Stimulated activated CD8-positive, alpha-beta memory T cell treated with anti-CD3 and anti-CD28 coated beads, Interleukin-7, amount 100 ng/mL, for 48 hours (primary cell): ENCODE measurements around the gene SERBP1.
A peak's percentile ranks its signal among the peaks of the same experiment; 100 is the strongest.
"Not testable (repeated sequence)": the region's sequence is repeated elsewhere in the genome, so short reads cannot be mapped to it uniquely, and the experiment has no call there.

Experiments
- DNase-seq, 2 donors: peaks; one replicate each; pipeline ENCODE4 v3.0.0-alpha.2; 2020; ENCODE audit warnings: low read depth in 1 of 2; ENCODE audit errors: extremely low read depth in 1 of 2

SERBP1 gene

DNA sequence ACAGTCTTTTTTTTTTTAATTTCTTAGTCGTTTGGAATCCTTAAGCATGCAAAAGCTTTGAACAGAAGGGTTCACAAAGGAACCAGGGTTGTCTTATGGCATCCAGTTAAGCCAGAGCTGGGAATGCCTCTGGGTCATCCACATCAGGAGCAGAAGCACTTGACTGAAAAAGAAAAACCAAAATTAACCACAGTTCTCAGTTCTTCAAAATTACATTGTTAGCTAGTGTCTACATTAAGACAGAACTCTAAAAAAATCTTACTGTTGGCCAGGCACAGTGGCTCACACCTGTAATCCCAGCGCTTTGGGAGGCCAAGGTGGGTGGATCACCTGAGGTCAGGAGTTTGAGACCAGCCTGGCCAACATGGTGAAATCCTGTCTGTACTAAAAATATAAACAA lies 17.1 kb downstream of the SERBP1 start:
- not testable (repeated sequence) for DNase-seq

DNA sequence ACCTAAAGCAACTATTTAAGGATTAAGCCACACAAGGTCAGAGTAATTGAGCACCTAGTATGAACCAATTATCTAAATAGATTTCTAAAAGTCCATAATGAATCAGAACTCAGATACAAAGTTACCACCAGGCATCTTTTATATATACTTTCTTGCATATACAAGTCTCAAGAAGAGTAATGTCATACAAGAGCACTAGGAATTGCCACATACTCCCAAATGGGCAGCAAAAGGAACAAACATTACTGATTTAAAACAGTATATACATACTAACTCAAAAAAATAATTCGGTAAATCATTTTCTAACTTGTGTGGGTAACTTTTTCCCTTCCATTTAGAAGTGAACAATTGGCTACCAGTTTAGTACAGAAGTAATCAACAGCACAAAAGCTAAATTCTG lies 22.1 kb downstream of the SERBP1 start:
- no peak for DNase-seq

DNA sequence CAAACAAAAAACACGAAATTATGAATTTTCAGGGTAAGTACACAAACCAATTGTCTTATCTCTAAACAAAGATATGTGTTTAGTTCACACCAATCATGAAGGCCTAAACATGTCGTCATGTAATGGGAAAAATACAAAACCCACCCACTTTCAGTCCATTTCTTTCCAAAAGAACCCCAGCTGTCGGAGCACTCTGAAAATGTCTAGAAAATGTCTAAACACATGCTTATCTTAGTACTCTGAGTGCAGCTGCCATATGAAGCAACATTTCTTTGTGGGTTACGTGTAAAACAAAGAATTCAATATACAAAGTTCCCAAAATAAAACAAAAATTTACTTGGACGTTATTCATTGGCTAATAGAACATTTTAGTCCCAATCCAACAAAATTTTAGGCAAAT lies 22.7 kb downstream of the SERBP1 start:
- DNase-seq: no peak

DNA sequence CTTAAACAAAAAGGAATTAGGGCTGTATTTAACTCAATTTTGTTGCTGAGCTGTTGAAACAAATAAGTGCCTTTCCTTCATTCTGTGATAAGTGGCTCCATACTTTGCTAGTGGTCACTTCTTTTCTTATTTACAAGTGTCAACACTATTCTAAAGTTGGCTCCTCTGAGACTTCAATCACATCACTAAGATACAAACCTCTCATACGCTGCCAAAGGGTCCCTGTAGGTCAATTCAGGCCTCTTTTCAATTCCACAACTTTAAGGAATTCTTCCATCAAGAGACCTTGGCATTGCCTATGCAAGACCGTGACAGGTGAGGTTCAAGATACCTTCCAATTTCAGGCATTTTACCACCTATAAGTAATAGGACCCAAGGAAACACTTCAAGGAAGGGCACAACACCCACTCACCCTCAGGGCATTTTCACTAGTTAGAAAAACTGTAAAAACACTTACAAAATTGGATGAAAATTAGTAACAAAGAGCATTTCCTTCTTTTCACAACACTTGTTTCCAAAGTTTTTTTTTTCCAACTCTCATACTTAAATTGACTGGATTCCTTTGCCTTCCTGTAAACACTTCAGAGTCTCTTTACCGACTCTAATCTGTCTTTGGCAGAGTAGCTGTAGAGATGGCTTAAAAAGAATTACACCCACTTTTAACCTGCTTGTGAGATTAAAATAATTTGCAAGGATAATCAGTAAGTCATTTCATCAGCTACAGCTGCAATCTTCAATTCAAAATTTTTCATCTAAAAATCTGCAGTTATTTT lies 24.5 kb downstream of the SERBP1 start:
- no peak for DNase-seq

DNA sequence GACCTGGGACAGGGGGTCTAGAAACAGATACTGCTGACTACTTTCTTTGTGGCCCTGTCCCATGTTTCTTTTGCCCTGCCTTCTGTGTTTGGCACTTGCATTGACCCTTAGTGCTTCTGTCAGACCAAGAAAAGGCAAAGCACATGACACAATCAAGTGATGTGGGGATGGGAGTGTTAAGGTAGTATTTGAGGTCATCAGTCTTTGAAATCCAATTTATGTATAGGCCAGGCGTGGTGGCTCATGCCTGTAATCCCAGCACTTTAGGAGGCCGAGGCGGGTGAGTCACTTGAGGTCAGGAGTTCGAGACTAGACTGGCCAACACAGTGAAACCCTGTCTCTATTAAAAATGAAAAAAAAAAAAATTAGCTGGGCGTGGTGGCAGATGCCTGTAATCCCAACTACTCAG lies 26.0 kb downstream of the SERBP1 start:
- no peak for DNase-seq

DNA sequence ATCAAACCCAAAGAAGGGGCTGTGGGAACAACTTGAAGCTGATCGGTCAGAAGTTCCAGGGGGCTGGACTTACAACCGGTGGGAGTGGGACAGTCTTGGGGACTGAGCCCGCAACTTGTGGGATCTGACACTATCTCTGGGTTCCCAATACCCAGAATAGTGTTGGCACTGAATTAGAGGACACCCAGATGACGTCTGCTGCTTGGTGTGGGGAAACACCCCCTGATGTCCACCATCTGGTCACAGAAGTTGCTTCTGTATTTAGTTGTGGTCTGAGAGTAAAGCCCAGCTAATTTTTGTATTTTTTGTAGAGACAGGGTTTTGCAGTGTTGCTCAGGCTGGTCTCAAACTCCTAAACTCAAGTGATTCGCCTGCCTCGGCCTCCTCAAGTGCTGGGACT lies 28.8 kb downstream of the SERBP1 start:
- no peak for DNase-seq

DNA sequence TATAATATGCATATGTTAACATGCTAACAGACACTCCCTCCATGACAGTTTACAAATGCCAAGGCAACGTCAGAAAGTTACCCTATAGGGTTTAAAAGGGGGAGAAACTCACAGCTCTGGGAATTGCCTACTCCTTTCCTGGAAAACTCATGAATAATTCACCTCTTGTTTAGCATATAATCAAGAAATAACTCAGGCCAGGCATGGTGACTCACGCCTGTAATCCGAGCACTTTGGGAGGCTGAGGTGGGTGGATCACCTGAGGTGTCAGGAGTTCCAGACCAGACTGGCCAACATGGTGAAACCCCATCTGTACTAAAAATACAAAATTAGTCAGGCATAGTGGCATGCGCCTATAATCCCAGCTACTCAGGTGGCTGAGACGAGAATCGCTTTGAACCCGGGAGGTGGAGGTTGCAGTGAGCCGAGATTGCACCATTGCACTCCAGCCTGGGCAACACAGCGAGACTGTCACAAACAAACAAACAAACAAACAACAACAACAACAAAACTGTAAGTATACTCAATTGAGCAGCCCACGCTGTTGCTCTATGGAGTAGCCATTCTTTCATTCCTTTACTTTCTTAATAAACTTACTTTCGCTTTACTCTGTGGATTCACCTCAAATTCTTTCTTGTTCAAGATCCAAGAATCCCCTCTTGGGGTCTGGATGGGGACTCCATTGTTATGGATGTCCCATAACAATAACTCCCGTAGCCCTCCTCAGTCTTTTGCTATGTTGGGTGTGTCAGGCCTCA lies 30.0 kb downstream of the SERBP1 start:
- DNase-seq: peak; percentile 45 to 79

DNA sequence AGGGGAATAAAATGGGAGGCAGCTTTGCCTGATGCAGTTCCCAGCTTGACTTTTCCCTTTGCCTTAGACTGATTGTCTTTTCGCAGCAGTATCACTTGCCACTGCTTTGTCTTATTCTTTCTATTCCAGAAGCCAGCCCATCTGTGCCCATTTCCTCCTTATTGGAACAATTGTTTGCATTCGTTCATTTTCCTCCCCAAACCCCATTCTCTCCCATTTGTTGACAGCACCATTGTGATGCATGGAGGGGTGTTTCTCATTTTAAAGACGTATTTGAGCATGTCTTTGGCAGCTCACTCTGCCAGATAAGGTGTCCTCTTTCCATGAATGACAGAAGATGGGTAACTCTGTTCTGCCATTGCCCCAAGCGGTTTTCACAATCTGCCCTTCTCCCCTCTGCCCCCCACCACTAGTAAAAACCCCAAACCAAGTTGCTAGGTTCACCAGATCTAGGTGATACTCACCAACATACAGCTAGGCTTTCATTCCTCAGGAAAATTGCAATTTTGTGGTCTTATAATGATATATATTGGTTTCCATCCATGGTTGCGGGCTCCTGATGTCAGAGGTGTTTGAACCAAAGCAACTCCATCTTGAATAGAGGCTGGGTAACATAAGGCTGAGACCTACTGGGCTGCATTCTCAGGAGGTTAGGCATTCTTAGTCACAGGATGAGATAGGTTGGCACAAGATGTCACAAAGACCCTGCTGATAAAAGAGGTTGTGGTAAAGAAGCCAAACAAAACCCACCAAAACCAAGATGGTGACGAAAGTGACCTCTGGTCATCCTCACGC lies 30.8 kb downstream of the SERBP1 start:
- DNase-seq: no peak

DNA sequence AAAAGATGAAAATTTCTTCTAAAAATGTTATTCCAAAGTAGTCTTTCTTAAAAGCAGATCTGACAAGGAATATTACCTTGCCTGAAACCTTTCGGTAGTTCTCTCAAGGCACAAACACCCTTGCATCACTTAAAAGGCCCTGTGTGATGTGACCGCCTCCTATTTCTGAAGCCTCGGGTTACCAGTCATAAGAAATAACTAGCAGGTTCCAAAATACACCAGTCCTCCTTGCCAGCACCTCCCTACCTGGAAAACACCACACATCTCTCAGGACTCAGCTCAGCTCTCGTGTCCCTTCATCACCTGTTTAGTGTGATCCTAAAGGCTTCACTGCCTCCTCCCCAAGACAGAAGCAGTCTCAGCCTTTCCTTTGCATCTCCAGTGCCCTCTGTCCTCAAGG lies 35.7 kb downstream of the SERBP1 start:
- no peak for DNase-seq

DNA sequence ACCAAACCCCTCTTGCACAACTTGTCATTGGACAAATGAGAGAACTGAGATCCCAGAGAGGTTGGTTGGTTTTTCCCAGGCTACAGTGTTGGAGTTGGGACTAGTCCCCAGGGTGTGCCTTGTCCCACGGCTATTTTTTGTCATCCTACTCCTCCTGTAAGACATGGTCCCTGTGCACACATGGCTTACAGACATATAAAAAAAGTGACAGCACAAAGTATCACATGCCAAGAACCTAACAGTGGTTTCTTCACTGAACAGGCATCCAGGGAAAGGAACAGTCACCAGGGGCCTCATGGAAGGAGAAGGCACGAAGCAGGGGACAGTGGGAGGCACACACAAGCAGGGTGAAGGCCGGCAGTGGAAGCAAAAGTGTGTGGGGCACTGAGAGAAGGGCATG lies 36.5 kb downstream of the SERBP1 start:
- no peak for DNase-seq

DNA sequence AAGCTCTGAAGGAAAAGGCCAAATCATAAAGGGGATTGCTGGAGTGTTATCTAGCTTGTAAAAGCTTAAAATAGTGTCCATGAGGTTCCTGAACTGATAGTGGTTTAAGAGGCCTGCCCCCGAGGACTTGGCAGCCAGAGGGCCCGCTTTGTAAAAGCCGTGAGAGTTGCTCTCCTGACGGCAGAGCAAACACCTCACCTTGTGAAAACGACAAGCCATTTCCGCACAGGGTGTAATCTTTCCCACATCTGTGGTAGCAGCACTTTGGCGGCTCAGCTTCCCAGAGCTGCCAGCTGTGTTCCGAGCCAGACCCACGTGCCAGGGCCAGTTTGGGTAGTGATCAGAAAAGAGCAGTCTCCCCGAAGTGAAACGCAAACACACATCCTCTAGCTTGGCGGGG lies 37.0 kb downstream of the SERBP1 start:
- no peak for DNase-seq

DNA sequence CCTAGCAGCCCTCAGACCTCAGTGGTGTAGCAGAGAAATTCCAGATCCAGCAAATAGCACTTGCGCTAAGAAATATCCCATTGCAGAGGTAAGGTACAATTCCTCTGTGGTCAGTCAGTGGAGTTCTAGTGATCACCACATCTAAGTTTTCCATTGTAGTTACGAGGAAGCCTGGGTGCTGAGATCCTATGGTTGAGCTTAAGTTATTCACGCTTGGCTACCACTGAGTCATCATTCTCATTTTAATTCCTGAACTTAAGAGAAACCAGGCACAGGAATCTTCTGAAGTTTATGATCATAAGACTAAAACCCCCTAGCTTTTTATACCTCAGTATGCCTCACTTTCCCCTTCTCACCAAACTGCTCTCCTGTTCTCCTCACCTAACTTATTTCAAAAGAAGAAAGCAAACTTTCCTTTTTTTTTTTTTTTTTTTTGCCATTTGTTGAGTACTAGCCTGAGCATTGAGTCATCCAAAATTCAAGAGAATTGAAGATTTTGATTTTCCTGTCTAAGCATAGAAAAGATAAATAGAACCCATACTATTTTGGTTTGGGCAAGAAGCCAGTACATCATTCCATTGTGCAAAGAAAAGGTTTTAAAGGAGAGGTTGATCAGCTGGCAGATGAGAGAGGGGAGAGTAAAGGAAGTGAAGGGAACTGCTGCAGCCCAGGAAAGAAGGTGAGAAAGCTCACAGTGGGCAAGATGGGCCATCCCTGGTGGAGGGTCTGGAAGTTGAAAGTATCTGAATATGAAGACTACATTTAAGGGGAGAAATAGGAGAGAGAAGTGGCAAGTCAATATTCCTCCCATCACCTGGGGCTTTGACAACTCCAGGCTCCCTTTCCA lies 39.9 kb downstream of the SERBP1 start:
- DNase-seq: no peak

DNA sequence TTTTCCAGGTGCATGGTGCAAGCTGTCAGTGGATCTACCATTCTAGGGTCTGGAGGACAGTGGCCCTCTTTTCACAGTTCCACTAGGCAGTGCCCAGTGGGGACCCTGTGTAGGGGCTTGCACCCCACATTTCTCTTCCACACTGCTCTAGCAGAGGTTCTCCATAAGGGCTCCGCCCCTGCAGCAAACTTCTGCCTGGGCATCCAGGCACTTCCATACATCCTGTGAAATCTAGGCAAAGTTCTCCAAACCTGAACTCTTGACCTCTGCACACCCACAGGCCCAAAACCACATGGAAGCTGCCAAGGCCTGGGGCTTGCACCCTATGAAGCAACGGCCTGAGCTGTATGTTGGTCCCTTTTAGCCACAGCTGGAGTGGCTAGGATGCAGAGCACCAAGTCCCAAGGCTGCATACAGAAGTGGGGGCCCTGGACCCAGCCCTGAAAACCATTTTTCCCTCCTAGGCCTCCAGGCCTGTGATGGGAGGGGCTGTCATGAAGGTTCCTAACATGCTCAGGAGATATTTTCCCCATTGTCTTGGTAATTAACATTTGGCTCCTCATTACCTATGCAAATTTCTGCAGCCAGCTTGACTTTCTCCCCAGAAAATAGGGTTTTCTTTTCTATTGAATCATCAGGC lies 46.1 kb downstream of the SERBP1 start:
- no peak for DNase-seq

DNA sequence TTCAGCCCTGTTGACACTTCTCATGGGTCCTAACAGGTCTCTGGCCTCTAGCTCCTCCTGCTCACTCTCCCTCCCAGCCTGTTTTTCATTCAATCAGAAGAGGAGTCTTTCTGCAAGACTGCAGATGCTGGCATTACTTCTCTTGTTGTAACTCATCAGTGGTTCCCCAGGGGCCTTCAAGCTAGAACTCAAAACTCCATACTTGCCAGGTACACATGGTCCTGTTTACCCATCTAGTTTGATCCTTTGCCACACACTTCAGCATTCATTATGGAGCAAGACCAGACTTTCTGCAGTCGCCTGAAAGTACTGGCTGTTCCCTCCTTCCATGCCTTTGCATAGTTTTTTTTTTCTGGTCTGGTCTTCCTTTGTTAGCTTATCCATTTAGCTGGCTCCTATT lies 47.9 kb downstream of the SERBP1 start:
- DNase-seq: no peak

DNA sequence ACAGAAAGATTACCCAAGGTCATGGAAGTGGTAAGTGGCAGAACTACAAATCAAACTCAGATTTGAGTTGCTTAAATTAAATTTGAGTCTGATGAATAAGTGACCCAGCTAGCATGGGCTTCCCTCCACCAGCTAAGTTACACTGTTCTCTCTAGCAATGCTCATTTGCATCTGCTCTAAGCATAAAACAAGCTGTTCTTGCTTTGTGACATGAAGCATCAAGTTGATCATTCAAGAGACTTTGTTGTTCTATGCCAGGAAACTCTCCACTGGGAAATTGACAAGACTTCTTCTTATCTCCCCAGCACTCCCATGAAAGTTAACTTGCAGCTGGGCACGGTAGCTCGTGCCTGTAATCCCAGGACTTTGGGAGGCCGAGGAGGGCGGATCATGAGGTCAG lies 49.0 kb downstream of the SERBP1 start:
- DNase-seq: no peak

DNA sequence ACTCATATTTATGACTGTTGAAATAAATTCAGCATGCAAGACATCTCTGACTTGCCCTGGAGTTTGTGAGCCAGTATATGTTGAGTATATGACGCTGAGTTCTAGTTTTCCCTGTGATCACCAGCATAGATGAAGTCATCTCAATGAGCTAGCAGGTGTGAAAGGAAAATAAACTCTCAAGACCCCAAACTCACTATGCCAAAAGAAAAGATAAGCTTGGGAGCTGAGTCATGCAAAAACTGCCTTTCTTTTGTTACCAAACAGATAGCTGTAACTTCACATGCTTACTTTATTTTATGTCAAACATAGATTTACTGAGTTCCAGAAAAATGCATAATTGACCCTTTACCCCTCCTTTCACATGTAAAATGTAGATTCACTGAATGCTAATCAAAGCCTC lies 52.9 kb downstream of the SERBP1 start:
- DNase-seq: no peak

DNA sequence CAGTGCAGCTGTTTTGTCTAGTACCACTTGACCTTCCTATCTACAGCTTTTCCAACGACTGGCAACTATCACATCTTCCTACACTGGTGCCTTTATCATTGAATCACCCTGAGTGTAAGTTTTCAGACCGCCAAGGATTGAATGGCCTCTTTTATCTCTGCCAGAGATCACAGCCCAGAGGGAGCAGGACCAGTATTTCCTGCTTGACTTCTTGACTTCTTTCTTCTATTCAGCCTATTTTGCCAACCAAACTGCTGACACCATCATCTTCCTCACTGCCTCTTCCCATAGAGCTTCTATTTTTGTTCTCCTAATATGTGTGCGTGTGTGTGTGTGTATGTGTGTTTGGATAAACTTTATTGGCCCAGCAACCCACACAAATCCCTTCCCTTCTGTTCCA lies 53.8 kb downstream of the SERBP1 start:
- no peak for DNase-seq

DNA sequence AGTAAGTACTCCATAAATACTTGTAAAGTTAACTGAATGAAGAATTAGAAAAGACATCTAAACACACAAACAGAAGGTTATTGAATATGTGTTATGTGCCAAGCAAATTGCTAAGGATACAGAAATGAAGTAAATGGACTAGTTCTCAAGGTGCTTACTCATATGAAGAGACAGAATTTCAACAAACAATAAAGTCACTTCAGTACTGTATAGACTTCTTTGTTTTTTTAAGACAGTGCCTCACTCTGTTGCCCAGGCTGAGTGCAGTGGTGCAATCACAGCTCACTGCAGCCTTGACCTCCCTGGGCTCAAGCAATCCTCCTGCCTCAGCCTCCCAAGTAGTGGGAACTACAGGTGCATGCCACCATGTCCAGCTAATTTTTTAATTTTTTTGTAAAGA lies 57.3 kb downstream of the SERBP1 start:
- no peak for DNase-seq

DNA sequence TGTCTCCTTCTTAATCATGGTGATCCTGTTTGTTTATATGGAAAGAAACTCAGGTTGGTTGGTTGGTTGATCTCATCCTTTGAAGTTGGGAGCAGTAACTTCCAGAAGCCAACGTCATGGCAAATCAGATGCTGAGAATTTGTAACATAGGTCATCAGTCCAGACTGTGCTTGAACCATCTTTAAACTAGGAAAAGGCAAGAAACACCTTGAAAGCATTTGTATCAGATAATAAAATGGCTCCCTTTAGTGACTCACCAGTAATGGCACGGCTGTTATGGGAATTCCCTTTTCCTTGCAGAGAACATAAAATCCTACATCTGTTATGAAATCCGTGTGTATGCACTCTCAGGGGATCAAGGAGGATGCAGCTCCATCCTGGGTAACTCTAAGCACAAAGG lies 58.1 kb downstream of the SERBP1 start:
- no peak for DNase-seq

DNA sequence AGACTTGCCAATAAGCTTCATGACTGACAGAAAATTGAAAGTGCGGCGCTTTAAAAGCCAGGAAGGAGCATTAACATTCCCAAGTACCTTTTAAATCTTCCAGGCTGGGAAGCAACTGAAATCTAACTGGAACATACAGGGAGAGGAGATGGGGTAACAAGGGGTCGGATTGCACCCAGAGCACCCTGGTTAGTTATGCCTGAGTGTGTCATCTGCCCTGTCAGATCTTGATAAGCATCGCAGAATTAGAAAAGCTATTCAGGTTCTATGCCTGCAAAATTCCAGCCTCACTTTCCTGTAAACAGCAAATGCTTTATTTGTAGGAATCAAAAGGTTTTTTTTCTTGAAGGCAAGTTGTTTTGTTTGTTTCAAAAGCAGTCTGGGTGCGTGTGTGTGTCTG lies 58.5 kb downstream of the SERBP1 start:
- DNase-seq: no peak
